ENCODE results near the gene AUTS2.
"Not testable (repeated sequence)": the region's sequence is repeated elsewhere in the genome, so short reads cannot be mapped to it uniquely, and the experiment has no call there.

AUTS2 gene

GRCh38 chr7:69761290-69761922 lies 163.1 kb downstream of the AUTS2 start:
- DNase-seq (ENCODE audit: low read depth), result no peak

GRCh38 chr7:69762821-69763352 lies 164.6 kb downstream of the AUTS2 start:
- DNase-seq (ENCODE audit: low read depth), result no peak

DNA sequence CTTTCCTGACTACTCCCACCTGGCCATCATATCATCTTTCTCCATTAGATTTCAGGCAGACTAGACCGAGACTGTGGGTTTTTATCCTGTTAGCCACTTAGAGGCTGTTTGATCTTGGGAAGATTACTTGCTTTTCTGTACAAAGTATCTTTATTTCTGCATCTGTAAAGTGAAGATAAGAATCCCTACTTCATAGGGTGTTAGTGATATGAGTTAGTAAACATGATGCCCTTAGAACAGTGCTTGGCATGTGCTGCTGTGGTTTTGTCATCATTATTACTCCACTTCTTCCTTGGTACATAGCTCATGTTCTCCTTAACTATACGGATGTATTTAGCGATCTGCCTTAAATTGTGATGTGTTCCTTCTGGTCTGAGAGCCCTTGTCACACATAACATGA lies 165.2 kb downstream of the AUTS2 start:
- no peak for DNase-seq (ENCODE audit: low read depth)

GRCh38 chr7:69764147-69764546 lies 165.9 kb downstream of the AUTS2 start:
- DNase-seq (ENCODE audit: low read depth), result no peak

GRCh38 chr7:69764681-69765080 lies 166.4 kb downstream of the AUTS2 start:
- no peak for DNase-seq (ENCODE audit: low read depth)

- DNase-seq (ENCODE audit: low read depth), result no peak
Measured at GRCh38 chr7:69765879-69766278, 167.6 kb downstream of the AUTS2 start.

DNA sequence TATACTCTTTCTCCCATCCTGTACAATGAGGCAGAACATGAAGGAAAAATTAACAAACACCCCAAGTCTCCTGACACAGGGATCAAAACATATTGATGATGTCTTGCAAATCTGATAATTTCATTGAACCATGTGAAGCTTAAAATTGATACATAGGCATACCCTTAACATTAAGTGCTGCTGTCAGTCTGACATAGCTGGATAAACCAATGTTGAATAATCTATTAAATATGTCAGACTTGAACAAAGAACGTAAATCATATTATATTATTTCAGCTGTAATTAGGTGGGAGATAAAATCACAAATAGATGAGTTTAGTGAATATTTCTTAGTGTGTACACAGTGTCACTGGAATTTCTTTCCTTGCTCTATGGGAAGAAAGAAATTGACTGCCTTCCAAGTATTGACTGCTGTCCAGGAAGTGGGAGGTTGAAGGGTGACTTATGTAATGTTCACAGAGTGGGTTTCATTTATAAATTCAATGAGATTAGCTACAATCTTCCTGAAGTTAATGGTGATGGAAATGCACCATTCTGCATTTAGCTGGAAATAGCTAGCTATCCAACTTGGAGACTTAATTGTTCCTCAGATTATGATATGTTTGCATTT lies 170.8 kb downstream of the AUTS2 start:
- no peak for DNase-seq (ENCODE audit: low read depth)

DNA sequence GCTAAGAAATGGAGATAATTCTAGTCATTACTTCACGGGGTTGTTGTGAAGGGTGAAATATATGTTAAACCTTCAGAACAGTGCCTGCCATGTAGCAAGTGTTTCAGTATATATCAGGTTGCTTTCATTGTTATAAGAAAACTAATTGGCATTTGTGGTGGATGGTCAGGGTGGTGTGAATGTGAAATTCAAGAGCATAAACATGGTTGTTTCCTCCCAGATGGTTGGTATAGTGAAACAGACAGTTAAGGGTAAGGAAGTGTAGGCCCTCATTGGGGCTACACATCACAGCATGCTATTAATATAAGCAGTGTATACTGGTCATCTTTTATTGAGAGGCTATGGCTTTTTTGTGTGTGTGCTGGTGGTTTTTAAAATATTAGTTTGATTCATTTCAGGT lies 171.6 kb downstream of the AUTS2 start:
- no peak for DNase-seq (ENCODE audit: low read depth)

DNA sequence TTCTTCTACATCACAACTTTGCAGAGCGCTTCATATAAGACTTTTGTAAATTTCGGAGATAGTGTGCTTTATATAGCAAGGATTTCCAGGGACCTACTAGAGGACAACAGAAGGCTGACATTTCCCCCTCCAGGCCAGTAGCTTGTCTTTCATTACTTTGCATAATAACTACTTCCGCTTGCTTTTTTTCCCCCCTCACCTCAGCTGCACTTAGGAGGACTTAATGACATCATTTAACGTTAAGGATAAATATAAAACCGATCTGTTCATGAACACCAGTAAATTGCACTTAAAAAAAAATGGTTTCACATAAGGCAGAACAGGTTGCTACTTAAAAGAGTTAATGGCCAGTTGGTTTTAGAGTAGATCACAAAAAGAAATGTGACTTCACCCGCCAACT lies 172.3 kb downstream of the AUTS2 start:
- DNase-seq (ENCODE audit: low read depth), result no peak

DNA sequence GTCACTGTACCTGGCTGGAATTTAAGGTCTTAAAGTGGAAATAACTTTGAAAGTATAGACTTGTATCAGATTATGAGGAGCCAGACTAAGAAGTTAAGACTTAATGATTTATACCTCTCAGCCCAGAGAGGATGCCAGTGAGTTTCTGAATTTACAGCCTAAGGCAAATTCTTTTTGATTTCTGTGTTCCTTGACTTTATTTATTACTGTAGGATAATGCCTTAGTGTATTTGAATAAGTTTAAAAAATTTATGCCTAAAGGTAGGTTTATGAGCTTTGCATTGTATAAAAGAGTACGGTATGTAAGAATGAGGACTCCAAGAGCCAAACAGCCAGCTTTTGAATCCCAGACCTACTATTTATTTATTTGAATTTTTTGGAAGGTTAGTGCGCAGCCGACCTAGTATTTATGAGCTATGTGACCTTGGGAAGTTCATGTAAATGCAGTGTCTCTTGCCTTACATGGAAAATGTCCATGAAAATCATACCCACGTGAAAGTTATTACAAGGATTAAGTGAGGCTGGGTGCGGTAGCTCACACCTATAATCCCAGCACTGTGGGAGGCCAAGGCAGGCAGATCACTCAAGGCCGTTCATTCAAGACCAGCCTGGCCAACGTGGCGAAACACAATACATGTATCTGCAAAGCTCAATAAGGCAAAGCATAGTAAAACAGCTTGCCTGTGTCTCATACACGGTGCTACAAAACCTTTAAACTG lies 174.6 kb downstream of the AUTS2 start:
- DNase-seq (ENCODE audit: low read depth), result no peak

- DNase-seq (ENCODE audit: low read depth), result no peak
Measured at GRCh38 chr7:69773535-69774225, 175.4 kb downstream of the AUTS2 start.

DNA sequence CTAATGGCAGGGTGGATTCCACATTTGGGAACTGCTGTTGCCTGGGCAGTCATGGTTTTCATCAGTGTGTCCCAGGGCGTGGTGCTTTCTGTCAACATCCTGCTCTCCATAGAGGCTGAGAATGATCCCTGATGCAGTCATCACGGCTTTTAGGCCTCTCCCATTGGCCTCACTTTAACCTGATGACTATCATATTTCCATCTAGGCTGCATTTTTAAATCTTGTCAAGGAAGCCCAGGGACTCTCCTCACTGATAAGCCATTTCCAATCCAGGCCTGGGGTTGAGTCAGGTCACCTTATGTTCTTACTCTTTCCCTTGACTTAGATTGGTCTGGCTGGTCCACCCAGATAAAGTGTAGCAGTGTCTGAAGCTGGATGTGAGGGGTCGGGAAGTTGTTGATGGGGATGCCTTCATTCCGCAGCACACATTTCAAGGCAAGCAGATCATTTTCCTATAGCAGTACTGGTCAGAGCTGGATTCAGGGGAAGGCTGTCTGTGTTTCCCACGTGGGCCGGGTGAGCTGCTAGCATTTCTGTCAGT lies 177.0 kb downstream of the AUTS2 start:
- no peak for DNase-seq (ENCODE audit: low read depth)

DNA sequence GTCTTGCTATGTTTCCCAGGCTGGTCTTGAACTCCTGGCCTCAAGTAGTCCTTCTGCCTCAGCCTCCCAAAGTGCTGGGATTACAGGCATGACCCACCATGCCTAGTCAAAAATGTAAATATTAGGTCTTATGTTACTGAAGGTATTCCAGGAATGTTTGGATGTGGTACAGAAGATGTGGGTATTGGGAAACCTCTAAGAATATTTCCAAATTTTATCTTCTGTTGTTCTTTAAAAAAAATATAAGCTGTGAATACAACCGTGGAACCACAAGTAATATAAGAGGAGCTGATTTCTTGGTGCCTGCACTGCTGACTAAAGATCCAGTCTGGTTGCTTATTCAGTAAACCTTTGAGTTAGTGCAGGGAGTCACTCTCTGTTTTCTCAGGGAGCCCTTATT lies 178.3 kb downstream of the AUTS2 start:
- no peak for DNase-seq (ENCODE audit: low read depth)

DNA sequence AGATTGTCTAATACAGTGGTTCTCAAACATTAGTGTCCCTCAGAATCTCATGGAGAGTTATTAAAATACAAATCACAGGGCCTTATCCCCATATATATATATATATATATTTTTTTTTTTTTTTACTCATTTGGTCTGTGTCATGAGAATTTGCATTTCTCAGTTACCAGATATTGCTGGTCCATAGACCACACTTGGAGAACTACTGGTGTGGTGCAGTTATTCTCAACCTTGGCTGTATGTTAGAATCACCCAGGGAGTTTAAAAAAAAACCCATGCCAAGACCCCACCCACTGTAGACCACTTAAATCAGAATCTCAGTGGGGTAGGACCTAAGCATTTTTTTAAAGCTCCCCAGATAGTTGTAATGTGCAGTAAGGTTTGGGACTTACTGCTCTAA lies 179.9 kb downstream of the AUTS2 start:
- DNase-seq (ENCODE audit: low read depth), result no peak

DNA sequence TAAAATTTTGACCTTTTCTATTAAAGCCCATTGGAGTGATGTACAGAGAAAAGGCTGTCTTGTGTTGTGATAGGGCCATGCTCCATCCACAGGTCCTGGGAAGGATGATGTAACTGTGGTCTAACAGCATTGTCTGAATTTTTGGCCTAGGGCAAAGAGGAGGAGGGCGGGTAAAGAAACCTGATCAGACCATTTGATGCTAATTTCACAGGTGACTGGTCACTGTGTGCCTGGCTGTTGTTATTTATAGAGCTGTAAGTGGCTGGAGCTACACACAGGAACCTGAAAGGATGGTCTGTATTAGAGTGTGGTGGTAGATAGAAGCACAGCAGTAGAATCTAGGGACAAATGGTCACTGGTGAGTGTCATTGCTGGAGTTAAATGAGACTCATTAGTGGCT lies 182.1 kb downstream of the AUTS2 start:
- DNase-seq (ENCODE audit: low read depth), result no peak

DNA sequence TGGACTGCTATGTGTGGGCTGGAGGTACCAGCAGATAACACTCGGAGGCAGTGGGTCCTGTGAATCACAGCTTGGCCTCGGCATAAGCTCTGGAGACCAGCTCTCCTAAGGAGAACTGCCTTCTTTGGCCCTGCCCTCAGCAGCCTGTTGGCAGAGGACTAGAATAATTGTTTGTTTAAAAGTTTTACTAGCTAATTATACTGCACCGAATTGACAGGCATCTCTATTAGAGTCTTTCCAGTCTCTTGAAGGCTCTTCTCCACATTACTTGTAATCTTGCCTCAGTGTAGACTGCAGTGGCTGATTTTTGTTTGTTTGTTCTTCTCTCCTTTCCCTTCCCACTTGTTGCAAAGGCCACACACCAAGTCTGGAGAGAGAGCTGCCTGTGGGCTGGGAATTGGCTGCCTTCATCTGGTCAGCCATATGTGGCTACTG lies 183.2 kb downstream of the AUTS2 start:
- no peak for DNase-seq (ENCODE audit: low read depth)

- no peak for DNase-seq (ENCODE audit: low read depth)
Measured at GRCh38 chr7:69782917-69783684, 184.8 kb downstream of the AUTS2 start.

DNA sequence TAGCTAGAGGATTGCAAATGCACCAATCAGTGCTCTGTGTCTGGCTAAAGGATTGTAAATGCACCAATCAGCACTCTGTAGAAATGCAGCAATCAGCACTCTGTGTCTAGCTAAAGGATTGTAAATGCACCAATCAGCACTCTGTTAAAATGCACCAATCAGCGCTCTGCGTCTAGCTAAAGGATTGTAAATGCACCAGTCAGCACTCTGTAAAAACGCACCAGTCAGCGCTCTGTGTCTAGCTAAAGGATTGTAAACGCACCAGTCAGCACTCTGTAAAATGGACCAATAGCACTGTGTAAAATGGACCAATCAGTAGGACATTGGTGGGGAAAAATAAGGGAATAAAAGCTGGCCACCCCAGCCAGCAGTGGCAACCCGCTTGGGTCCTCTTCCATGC lies 187.9 kb downstream of the AUTS2 start:
- not testable (repeated sequence) for DNase-seq (ENCODE audit: low read depth)

GRCh38 chr7:69786730-69787395 lies 188.6 kb downstream of the AUTS2 start:
- no peak for DNase-seq (ENCODE audit: low read depth)

DNA sequence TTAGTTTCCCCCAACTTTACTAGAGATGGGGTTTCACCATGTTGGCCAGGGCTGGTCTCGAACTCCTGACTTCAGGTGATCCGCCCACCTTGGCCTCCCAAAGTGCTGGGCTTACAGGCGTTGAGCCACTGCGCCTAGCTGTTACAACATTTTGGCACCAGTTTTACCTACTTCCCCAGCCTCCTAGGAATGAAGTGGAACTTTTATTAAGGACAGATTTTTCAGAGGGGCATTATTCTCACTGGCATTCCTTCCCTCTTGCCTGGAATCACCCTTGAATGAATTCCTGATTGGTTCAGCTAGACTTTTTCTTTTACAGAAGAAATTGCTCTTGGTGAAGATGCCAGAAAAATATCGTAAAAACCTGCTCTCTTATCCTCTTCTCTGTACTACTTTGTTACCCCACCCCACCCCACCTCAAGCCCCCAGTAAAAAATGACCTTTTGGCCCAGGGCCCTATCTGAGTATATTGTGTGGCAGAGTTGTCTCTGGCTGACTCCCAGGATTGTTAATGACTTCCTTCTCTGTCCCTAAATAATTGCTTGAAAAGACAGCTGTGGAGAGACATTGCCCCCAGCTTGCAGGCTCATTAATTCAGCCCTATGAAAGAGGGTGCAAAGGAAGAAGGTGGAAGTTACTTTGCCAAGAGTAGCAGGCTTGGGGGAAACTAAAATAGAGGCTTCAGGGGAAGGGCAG lies 189.6 kb downstream of the AUTS2 start:
- DNase-seq (ENCODE audit: low read depth), result no peak

Data from ELR (cell line).